Measurements from ENCODE around the gene CDC34. TPM values are rescaled to one million over a fixed set of nuclear protein-coding genes. Genes with fewer than 3 reads are reported as not detected.

CDC34 gene
- total RNA-seq, 1 donor from 2014 or later = 126 TPM

DNA sequence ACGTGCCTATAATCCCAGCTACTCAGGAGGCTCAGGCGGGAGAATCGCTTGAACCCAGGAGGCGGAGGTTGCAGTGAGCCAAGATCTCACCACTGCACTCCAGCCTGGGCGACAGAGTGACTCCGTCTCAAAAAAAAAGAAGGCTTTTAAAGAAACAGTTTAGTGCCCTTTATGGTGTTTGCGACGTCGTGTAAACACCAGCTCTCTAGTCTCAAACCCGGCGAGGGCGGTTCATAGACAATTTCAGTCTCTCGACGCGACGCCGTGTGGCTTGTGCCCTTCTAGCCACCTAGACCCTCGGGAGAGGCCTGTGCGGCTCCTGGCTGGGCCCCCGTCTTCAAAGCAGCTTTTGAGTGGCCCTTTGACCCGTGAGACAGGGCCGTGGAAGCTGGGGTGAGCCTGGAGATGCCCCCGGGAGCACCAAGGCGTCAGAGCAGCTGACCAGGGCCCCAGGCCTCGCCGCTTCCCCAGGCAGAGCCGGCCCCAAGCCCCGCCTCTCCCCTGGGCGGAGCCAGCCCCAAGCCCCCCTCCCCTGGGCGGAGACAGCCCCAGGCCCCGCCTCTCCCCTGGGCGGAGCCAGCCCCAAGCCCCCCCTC, 40.3 kb upstream of the CDC34 start:
- H3K4me3 Mint-ChIP-seq (ENCODE audit: unreplicated experiment) = no peak overlapping the region

DNA sequence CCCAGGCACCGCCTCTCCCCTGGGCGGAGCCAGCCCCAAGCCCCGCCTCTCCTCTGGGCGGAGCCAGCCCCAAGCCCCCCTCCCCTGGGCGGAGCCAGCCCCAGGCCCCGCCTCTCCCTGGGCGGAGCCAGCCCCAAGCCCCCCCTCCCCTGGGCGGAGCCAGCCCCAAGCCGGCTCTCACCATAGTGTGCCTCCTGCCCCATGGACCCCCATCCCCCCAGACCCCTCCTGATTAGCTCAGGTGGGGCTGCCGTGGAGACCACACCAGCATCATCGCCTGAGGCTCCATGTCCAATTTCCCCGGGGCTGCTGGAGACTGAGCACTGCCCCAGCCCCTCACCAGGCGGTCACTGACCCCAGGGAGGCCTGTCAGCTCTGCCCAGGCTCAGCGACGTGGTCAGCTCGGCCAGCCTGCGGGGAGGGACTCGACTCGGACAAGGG, 39.4 kb upstream of the CDC34 start:
- Mint-ChIP-seq H3K4me3 (ENCODE audit: unreplicated experiment) (no peak overlapping the region), H3K27me3 (ENCODE audit: unreplicated experiment) (peaks cover 5% of the 10 kb centered on the region), H3K9me3 (ENCODE audit: unreplicated experiment) (no peaks in the 10 kb centered on the region), H3K27ac (ENCODE audit: unreplicated experiment) (no peak overlapping the region), H3K36me3 (ENCODE audit: low read depth, unreplicated experiment) (peaks cover 3% of the 10 kb centered on the region), H3K4me1 (ENCODE audit: unreplicated experiment) (peaks cover 4% of the 10 kb centered on the region)
- TF ChIP-seq CTCF (IDR thresholded peaks at IDR 0.05; ENCODE audit: unreplicated experiment) = no peak
- DNase-seq (ENCODE audit: low spot score) = peak; percentile 43

More for the DNA sequence above, 40.3 kb upstream of the CDC34 start:
- Mint-ChIP-seq H3K4me1 (ENCODE audit: unreplicated experiment) (peaks cover 4% of the 10 kb centered on the region), H3K9me3 (ENCODE audit: unreplicated experiment) (no peaks in the 10 kb centered on the region), H3K27ac (ENCODE audit: unreplicated experiment) (no peak overlapping the region), H3K27me3 (ENCODE audit: unreplicated experiment) (peaks cover 7% of the 10 kb centered on the region), H3K36me3 (ENCODE audit: low read depth, unreplicated experiment) (peaks cover 3% of the 10 kb centered on the region)
- TF ChIP-seq CTCF (IDR thresholded peaks at IDR 0.05; ENCODE audit: unreplicated experiment) = no peak
- DNase-seq (ENCODE audit: low spot score) = no peak

GRCh38 chr19:493391-494170, 38.0 kb upstream of the CDC34 start:
- Mint-ChIP-seq H3K4me3 (ENCODE audit: unreplicated experiment) (peak overlapping the region; percentile 6), H3K27ac (ENCODE audit: unreplicated experiment) (no peak overlapping the region), H3K4me1 (ENCODE audit: unreplicated experiment) (peaks cover 4% of the 10 kb centered on the region), H3K27me3 (ENCODE audit: unreplicated experiment) (peaks cover 8% of the 10 kb centered on the region), H3K36me3 (ENCODE audit: low read depth, unreplicated experiment) (peaks cover 3% of the 10 kb centered on the region), H3K9me3 (ENCODE audit: unreplicated experiment) (no peaks in the 10 kb centered on the region)
- no peak for DNase-seq (ENCODE audit: low spot score)
- TF ChIP-seq CTCF (IDR thresholded peaks at IDR 0.05; ENCODE audit: unreplicated experiment) = no peak

DNA sequence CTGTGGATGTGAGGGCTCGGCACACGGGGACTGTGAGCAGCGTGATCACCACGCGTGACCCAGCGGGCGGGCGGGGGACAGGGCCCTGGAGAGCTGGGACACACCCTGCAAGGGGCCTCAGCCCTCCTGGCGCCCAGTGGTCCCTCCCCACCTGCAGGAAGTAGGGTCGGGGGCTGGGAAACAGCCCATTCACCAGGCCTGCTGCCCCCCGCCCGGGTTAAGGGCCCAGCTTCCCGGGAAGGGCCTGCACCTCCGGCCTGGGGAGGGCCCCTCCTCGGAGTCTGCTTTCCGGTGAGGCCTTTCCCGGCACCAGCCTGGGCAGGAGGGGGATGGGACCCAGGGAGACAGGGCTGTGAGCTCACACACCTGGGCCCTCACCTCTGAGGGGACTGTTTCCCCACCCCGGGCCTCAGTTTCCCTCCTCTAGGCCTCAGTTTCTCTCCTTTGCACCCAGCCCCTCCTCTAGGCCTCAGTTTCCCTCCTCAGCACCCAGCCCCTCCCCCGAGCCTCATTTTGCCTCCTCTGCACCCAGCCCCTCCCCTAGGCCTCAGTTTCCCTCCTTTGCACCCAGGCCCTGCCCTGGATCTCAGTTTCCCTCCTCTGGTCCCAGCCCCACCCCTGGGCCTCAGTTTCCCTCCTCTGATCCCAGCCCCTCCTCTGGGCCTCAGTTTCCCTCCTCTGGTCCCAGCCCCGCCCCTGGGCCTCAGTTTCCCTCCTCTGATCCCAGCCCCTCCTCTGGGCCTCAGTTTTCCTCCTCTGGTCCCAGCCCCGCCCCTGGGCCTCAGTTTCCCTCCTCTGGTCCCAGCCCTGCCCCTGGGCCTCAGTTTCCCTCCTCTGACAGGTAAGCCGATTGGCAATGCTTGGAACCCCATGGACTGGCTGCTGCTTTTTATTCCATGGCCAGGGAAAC, 37.1 kb upstream of the CDC34 start:
- TF ChIP-seq CTCF (IDR thresholded peaks at IDR 0.05; ENCODE audit: unreplicated experiment) = no peak
- Mint-ChIP-seq H3K4me1 (ENCODE audit: unreplicated experiment) (peaks cover 8% of the 10 kb centered on the region), H3K27me3 (ENCODE audit: unreplicated experiment) (peaks cover 12% of the 10 kb centered on the region), H3K27ac (ENCODE audit: unreplicated experiment) (no peak overlapping the region), H3K4me3 (ENCODE audit: unreplicated experiment) (no peak overlapping the region), H3K9me3 (ENCODE audit: unreplicated experiment) (no peaks in the 10 kb centered on the region), H3K36me3 (ENCODE audit: low read depth, unreplicated experiment) (peaks cover 7% of the 10 kb centered on the region)
- no peak for DNase-seq (ENCODE audit: low spot score)
